HG03159 (cell line): Measurements from ENCODE around the gene DLEC1.
"Not testable (repeated sequence)": the region's sequence is repeated elsewhere in the genome, so short reads cannot be mapped to it uniquely, and the experiment has no call there.

ENCODE experiments used
- ATAC-seq: cut with Tn5 transposase; IDR thresholded peaks from one replicate; pipeline ENCODE4 v1.9.1; 2021; ENCODE audit warnings: mild to moderate bottlenecking, moderate library complexity; ENCODE audit not compliant: unreplicated experiment

The DLEC1 gene

DNA sequence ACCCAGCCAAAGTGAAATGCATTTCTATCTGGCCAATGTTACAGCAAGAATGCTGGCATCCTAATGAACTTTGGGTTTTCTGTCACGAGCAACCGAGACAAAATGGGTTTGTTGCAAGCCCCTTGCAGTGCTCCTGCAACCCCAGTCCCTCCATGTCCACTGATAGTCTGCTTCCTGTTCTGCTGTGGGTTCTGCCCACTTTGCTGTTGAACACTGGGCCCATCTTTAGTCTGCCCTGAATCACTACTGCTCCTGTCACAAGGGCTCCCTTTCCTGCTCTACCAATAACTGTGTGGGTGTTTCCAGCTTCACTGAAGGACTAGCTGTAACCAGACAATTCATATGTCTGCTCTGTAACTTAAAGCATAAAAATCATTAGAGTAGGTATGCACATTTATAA, 113.6 kb downstream of the DLEC1 start:
- no peak for ATAC-seq

DNA sequence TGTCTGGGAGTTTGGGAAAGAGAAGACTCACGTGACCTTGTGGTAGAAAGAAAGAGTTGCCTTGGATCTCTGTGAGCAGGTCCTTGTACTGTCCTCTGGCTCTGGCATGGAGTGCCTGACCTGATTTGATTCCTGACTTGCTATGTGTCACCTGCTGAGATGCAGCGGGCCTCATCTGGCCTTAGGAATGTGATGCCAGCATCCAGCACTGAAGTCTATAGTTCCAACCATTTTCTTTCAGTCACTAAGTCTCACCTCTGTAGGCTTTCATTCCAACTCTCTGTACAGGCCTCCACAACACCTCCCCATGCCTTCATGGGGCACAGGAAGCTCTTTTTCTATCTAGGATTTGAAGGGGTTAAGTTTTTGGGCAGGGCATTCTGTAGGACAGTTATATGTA, 114.2 kb downstream of the DLEC1 start:
- ATAC-seq: no peak

DNA sequence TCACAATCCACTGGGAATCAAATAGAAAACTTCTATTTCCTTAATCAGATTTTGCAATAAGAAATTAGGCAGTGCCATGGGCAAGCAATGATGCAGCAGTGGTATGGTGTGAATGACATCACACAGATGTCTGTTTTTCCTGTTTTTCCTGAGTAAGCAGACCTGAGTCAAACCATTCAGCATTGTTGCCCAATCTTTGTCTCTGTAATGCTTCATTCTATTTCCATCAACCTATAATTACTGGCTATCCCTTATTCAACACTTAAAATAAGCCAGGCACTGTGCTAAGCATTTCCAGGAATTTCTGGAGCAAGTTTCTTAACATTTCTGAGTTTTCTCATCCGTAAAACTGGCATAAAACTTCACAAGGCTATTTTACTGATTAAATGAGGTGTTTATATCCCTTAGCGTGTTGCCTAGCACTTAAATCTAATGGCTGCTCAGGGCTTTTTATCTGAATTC, 115.1 kb downstream of the DLEC1 start:
- ATAC-seq: no peak

DNA sequence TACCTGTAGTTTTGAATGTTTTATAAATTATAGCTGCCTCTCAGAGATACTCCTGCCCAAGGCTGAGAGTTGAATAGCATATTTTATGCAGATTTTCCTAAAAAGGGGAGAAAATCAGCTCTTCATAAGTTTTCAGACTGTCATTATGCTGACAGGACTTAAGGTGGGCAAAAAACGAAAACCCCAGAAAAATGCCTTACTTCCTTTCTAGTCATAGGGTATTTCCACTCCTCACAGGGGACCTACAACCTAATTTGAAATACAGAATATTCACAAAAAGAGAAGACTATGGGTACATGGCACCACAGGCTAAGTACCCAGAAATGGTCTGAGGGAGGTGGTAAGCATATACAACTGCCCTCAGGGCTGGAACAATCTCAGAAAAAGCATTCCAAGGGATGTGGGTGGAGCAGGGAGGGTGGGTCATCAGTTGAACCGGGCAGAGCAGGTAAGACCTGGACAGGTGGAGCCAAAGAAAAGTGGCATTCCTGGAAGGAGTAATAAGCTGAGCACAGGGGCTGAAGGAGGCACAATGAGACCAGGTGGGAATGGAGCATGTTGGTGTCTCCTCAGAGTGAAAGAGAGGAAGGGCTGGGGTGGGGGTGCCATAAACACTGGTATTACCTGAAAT, 115.7 kb downstream of the DLEC1 start:
- no peak for ATAC-seq

DNA sequence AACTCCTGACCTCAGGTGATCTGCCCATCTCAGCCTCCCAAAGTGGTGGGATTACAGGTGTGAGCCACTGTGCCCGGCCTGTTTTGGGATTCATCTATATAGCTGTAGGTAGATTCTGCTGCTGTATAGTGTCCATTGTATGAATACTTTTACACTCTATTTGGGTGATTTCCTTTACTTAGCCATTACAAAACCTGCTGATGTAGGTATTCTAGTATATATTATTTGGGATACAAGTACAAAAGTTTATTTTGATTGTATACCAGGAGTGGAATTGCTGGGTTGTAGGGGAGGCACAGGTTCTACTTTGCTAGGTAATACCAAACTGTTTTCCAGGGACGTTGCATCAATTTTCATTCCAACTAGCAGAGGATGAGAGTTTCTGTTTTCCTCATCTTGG, 116.8 kb downstream of the DLEC1 start:
- no peak for ATAC-seq

DNA sequence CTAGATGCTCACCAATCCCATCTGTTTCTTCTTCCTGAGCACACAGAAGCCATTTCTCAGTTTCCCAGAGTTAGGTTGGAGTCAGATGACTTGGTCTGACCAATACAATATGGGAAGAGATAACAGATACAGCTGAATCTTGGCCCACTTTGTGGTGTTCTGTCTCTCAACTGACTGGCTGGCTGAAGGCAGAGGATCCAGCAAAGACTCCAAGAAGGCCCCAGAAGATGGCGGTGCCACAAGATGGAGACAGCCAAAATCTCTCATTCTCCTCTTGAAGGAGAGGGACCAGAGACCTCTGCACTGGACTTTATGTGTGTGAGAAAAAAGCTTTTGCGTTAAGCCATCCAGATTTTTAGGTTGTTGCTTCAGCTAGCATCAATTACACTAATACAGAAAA, 118.1 kb downstream of the DLEC1 start:
- no peak for ATAC-seq

DNA sequence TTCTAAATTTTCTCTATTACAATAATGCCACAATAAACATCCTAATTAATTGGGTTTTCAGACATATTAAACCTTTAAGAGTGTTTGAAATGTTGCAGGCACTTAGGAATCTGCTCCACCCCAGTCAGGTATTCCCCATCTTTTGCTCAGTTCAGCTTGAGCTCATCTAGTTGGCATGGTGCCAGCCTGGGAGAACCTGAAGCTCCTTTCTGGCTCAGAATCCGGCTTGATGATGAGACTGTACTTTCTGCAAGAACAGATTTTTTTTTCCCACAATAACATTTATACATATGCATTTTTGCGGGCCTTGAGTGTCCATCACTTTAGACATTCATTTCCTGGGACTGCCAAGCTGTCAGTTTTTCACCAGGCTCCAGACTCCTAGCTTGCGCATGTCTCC, 118.6 kb downstream of the DLEC1 start:
- ATAC-seq: no peak

DNA sequence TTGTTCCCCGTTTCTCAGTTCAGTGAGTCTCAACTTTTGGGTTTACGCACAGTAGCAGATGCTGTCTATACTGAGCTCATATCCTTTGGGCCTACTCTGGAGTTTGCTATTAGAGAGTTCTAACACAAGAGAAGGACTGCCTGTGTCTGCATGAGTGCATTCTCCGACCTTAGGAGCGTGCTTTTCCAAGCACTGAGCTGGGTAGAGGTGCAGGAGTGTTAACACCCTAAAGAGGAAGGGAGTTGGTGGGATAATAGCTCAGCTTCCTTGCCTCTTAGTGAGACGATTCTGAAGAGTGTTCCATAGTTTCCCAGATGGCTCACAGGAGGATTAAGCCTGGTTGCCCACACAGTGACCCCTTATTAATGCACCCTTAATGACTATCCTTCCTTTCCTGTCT, 119.5 kb downstream of the DLEC1 start:
- ATAC-seq: no peak

DNA sequence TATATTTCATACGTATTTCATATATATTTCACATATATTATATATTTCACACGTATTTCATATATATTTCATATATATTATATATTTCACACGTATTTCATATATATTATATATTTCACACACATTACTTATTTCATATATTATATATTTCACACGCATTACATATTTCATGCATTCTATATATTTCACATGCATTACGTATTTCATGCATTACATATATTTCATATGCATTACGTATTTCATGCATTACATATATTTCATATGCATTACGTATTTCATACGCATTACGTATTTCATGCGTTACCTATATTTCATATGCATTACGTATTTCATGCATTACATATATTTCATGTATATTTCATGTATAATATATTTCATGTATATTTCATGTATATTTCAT, 121.7 kb downstream of the DLEC1 start:
- not testable (repeated sequence) for ATAC-seq

DNA sequence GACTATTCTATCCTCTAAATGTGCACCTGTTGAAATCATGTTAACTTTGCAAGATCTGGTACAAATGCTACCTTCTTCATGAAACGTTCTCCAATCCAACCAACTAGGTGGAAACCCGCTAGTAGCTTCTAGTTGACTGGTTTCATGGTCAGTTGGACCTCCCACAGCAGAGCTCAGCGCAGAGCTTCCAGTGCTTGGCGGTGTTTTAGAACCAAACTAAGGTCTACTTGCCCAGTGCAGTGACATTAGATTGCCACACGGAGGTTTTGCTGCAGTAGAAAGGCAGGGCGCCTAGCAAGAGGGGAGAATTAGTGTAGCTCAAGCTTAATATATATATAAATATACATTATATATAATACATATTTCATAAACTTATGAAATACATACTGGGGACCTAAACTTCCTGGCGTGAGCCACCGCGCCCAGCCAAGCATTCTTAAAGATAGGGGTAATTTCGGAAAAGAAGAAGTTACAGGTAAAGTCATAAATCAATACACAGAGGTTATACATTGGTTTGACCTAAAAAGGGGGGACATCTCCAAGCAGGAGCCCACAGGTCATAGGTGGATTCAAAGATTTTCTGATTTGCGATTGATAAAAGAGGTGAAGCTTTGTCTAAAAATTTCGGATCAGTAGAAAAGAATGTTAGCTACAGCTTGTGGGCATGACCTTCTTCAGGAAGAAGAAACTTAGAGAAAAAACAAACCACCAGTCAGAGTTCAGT, 124.3 kb downstream of the DLEC1 start:
- no peak for ATAC-seq

DNA sequence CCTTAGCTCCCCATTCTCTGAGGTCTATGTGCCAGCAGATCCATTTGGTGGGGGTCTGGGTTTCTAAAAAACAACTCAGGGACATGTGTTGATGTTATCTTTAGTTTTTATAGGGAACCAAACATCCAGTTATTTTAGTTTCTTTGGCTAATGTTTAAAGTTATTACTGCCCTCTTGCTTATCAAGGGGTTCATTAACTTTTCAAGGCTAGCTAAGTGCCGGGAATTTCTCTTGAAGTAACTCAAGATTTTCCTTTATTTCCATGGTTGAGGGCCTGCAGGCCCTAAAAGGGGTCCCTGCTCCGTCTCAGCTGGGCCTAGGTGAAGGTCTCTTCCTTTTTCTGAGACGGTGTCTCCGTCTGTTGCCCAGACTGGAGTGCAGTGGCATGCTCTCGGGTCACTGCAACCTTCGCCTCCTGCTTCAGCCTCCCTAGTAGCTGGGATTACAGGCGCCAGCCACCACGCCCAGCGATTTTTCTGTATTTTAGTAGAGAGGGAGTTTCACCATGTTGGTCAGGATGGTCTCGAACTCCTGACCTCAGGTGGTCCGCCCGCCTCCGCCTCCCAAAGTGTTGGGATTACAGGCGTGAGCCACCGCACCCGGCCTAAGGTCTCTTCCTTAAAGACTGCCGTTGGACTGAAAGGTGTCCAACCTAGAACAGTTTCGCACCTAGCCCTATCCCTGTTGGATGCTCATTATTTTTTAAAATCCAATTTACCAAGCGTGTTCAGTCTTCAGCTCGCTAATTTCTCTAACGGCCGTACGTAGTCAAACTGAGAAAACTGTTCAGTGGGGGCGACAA, 125.0 kb downstream of the DLEC1 start:
- ATAC-seq: no peak

DNA sequence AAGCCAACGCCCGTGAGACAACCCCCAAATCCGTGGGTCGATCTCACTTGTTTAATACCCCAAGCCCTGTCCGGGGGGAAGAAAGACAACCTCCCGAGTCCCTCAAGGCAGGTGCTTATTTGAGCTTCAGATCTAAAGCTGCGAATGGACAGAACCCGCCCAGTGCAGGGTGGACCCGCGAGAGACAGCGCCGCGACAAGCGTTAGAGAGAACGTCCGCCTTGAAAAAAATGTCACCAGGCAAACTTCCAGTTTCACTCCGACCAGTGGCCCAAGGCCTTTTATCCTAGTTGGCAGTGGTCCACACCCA, 125.6 kb downstream of the DLEC1 start:
- ATAC-seq: peak; percentile 25

DNA sequence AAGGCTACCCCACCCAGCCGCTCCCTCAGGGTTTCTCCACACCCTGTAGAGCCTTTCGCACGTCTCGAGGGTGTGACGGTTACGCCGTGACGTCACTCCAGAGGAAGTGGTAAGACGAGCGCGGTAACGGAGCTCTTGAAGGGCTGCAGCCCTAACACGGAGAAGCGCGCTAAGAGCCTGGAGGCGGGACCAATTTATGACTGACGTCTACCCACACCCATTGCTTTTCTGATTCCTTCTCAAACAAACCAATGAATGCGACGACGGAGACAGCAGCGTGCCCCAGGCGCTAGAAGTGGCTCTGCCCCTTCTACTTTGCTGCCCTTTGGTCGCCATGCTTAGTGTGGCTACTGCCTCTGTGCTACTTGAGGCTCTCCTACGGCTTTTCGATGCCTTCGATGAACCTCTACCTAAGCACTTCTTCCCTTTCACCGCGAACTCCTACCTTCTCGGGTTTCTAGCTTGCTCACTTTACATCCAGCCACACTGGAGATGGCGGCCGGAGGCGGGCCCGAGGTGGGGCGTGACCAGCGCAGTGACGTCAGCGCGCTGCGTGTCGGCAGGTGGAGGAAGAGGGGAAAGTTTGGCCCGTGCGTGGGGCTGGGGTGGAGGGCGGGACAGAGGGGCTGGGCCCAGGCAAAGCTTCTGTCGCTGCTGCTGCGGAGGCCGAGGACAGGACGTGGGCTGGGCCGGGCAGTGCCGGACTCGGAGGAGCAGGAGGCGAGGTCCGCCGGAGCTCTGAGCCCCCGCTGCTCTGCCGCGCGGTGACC, 126.1 kb downstream of the DLEC1 start, which contains the start of gene OXSR1:
Gene OXSR1 (plus strand): TSS at position 586 of the 770 bp plus-strand sequence. CDS start 340 bp downstream, outside the sequence.
- ATAC-seq: peak; percentile 92

DNA sequence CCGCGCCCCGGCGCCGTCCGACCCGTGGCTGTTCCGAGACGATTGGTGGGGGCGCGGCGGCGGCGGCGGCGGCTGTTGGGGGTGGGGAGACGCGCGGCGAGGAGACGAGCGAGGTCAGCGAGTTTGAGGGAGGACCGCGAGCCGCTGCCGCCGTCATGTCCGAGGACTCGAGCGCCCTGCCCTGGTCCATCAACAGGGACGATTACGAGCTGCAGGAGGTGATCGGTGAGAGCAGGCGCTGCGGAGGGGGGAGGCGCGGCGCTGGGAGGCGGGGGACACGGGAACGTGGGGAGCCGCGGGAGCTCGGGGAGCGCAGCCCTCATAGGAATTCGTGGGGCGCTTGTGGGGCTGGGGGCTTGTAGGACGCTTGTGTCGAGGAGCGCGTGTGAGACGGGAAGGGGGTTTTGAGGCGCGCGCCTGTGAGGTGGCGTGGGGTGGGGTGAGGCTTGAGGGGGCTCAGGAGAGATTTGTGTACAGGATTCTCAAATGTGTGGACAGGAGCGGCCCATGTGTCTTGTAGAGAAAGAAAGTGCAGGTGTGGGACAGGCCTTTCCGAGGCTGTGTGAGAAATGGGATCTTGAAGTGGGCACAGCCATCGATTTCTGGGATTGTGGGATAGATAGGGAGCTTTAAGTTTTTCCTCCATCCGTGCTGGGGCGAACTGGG, 126.8 kb downstream of the DLEC1 start:
- ATAC-seq: no peak

DNA sequence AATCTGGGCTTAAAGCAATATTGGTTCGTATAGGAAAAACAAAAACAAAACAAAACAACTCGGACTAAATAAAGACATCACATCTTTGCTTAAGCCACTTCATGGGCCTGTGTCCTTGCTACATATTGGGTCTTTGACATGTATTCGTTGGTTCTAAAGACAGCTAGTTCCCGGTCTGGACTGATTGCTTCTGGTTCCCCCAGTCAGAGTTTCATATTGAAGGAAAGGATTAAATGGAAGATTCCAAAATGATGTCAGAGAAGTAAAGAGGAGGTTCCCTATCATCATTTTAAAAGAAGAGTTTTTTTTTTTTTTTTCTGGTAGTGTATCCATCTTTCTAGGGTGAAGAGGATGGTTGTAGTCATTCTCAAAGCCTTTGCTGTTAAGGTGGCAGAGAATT, 128.6 kb downstream of the DLEC1 start:
- no peak for ATAC-seq

DNA sequence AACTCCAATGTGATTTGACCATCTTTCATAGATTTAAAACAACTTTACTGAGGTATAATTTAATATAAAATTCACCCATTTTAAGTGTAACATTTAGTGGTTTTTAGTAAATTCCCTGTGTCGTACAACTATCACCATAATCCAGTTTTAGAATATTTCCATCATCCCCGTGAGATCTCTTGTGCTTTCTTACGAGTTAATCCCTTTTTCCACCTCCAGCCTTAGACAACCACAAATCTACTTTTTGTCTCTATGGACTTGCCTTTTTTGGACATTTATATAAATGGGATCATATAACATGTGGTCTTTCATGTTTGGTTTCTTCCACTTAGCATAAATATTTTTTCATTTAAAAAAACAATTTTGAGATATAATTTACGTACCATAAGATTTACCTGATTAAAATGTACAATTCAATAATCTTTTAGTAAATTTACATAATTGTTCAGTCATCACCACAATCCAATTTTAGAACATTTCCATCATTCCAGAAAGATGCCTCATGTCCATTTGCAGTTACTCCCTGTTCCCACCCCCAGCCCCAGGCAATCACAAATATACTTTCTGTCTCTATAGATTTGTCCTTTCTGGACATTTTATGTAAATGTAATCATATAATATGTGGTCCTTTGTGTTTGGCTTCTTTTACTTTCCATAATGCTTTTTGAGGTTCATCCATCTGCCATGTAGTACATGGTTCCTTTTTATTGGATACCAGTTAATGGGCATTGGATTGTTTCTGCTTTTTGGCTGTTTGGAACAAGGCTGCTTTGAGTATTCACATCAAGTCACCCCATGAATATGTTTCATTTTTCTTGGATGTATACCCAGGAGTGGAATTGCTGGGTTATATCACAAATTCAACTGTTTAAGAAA, 129.4 kb downstream of the DLEC1 start:
- no peak for ATAC-seq

DNA sequence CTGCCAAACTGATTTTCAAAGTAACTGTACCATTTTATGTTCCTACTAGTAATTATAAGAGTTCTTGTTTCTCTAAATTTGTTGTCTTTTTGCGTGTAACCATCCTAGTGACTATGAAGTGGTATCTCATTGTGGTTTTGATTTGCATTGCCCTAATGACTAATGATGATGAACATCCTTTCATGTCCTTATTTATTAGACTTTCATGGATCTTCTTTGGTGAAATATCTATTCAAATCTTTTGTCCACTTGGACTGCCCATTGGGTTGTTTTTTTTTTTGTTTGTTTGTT, 130.0 kb downstream of the DLEC1 start:
- ATAC-seq: no peak

DNA sequence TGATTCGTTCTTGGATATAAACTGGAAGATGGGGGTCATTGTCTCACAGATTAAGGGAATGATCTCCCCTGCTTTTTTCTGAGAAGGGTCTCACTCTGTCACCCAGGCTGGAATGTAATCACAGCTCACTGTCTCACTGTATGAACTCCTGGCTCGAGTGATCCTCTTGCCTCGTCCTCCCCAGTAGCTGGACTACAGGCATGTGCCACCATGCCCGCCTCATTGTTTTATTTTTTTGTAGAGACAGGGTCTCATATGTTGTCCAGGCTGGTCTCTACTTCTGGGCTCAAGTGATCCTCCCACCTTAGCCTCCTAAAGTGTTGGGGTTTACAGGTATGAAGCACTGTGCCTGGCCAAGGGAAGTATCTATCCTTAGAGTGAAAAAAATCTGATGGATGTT, 131.7 kb downstream of the DLEC1 start:
- no peak for ATAC-seq

DNA sequence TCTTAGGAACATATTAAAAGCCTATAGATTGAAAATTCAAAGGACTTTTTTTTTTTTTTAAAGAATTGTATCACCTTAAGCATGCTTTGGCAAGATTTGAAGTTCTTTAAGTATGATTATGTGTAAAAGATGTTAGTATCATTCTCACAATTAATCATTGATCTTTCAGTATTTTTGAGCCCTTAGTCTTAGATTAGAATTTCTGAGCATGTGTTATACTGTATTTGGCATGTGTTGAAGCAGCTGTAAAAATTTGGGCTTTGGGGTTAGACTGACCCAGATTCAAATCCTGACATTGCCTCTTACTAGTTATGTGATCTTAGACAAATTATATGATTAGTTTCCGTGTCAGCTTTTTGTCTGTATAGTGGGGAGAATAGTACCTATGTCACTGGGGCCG, 132.6 kb downstream of the DLEC1 start:
- ATAC-seq: no peak
